IPS-NIHi7 (cell line): ENCODE data around the gene SIRPA.

Experiments
- DNase-seq: peaks from one replicate; pipeline ENCODE4 v3.0.0; 2012; ENCODE audit warnings: mixed read lengths; ENCODE audit errors: extremely low spot score

SIRPA gene

GRCh38 chr20:1870792-1871550, 24.2 kb upstream of the SIRPA start:
- DNase-seq: no peak

GRCh38 chr20:1871807-1872458, 23.3 kb upstream of the SIRPA start:
- no peak for DNase-seq

GRCh38 chr20:1872459-1873097, 22.6 kb upstream of the SIRPA start:
- DNase-seq: no peak

- DNase-seq: no peak
Measured at GRCh38 chr20:1874450-1875182, 20.6 kb upstream of the SIRPA start.

GRCh38 chr20:1875183-1875554, 20.0 kb upstream of the SIRPA start:
- no peak for DNase-seq

GRCh38 chr20:1875762-1876161, 19.4 kb upstream of the SIRPA start:
- no peak for DNase-seq

- DNase-seq: no peak
Measured at GRCh38 chr20:1876217-1876921, 18.8 kb upstream of the SIRPA start.

- DNase-seq: peak; percentile 78
Measured at GRCh38 chr20:1876975-1877608, 18.1 kb upstream of the SIRPA start.

- no peak for DNase-seq
Measured at GRCh38 chr20:1877609-1878200, 17.5 kb upstream of the SIRPA start.

GRCh38 chr20:1879369-1879768, 15.8 kb upstream of the SIRPA start:
- no peak for DNase-seq

GRCh38 chr20:1879934-1880333, 15.3 kb upstream of the SIRPA start:
- no peak for DNase-seq

- DNase-seq: no peak
Measured at GRCh38 chr20:1880529-1881239, 14.5 kb upstream of the SIRPA start.

- DNase-seq: no peak
Measured at GRCh38 chr20:1881240-1881835, 13.9 kb upstream of the SIRPA start.

- DNase-seq: no peak
Measured at GRCh38 chr20:1882026-1882425, 13.2 kb upstream of the SIRPA start.

- no peak for DNase-seq
Measured at GRCh38 chr20:1883986-1884385, 11.2 kb upstream of the SIRPA start.

- DNase-seq: no peak
Measured at GRCh38 chr20:1885254-1885653, 10.0 kb upstream of the SIRPA start.

GRCh38 chr20:1885940-1886693, 9.1 kb upstream of the SIRPA start:
- DNase-seq: no peak

GRCh38 chr20:1887321-1887720, 7.9 kb upstream of the SIRPA start:
- no peak for DNase-seq

GRCh38 chr20:1887756-1888155, 7.5 kb upstream of the SIRPA start:
- DNase-seq: no peak
